ENCODE data around the gene CSTF1.

The CSTF1 gene

GRCh38 chr20:56362833-56363413 lies 29.5 kb upstream of the CSTF1 start:
- DNase-seq (ENCODE audit: insufficient read length, low spot score): no peak
- TF ChIP-seq POLR2AphosphoS5 (IDR thresholded peaks at IDR 0.05; ENCODE audit: low read depth, low read length): no peak
- no peak for FAIRE-seq

DNA sequence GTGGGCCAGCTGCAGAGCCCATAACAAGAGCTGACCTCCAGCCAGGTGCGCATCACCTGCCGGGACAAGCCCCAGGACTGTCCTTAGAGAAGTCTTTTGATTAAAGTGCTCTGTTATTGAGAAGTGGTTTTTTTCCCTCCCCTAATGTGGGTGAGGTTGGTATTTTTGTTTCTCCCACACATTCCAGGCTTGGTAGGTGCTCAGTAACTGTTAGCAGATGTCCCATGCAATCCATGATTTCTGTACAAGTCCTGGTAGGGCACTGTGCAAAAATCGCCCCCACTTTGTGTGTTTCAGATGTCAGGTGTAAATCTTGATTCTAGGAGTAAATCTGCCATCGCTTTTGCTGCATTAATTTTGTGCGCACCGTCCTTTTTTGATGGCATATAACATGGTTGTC lies 29.0 kb upstream of the CSTF1 start:
- FAIRE-seq (no peak), DNase-seq (ENCODE audit: insufficient read length, low spot score) (no peak)
- TF ChIP-seq SPI1 (IDR thresholded peaks at IDR 0.05; ENCODE audit: low read depth, low read length) (no peak), POU2F2 (IDR thresholded peaks at IDR 0.05; ENCODE audit: low read depth, low read length) (no peak), TAF1 (IDR thresholded peaks at IDR 0.05; ENCODE audit: low read depth, low read length) (no peak), POLR2A (IDR thresholded peaks at IDR 0.05; ENCODE audit: low read depth, low read length) (no peak), POLR2AphosphoS5 (IDR thresholded peaks at IDR 0.05; ENCODE audit: low read depth, low read length) (no peak), PAX5 (IDR thresholded peaks at IDR 0.05; ENCODE audit: insufficient read depth, low read length, severe bottlenecking) (no peak)

DNA sequence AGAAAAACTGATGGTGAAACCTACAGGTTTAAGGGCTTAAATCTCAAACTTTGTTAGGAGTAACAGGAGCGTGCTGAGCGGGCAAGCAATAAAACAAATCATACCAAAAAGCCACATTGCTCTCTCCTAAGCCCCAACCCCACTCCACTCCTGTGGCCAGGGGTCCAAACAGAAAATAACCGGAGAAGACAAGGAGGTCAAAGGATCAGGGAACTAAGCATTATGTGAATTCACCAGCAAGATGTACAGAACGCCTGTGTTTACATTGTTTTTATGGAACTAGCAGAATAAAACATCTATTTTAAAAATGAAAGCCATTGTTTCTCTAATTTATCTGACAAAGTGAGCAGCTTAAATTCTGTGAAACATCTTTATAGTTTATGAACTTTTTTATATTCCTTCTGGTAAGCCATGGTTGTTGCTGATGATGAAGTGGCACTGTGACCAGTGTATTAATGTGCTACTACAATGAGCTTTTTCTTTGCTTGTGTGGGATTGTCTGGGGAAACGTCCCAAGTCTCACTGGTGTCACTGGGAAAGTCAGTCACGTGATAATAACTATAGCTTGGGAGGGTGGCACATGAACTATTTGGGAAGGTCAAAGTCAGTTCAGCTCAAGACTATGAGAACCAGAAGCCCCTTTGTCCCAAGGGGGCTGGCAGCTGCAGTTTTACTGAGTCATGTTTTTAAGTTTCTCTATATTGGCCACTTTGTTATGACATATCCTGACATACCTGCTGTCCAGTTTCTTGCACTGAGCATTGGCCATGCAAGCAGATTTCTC lies 23.9 kb upstream of the CSTF1 start:
- FAIRE-seq: no peak

DNA sequence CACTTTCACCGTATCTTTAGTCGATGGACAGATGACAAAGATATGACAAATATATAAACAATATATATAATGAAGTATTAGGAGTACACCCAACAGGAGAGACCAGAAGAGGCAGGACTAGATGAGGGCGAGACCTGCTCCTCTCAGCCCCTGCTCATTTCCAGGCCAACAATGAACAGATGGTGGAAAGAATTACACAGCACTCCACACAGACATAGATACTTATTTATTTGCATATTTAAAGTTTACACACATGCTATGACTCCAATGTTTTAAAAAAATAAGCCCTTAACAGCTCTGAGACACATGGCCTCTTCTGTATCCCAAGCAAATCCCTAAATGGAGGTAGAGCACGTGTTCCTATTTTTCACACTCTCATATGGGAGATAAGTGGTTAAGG lies 23.3 kb upstream of the CSTF1 start:
- DNase-seq (ENCODE audit: insufficient read length, low spot score): no peak
- FAIRE-seq: no peak
- TF ChIP-seq PAX5 (IDR thresholded peaks at IDR 0.05; ENCODE audit: insufficient read depth, low read length, severe bottlenecking): no peak
- no peak for TF ChIP-seq POU2F2 (IDR thresholded peaks at IDR 0.05; ENCODE audit: low read depth, low read length)
- TF ChIP-seq SPI1 (IDR thresholded peaks at IDR 0.05; ENCODE audit: low read depth, low read length): no peak
- TF ChIP-seq POLR2A (IDR thresholded peaks at IDR 0.05; ENCODE audit: low read depth, low read length): no peak
- no peak for TF ChIP-seq POLR2AphosphoS5 (IDR thresholded peaks at IDR 0.05; ENCODE audit: low read depth, low read length)
- no peak for TF ChIP-seq TAF1 (IDR thresholded peaks at IDR 0.05; ENCODE audit: low read depth, low read length)

More for the DNA sequence above, 23.9 kb upstream of the CSTF1 start:
- no peak for DNase-seq (ENCODE audit: insufficient read length, low spot score)
- TF ChIP-seq PAX5 (IDR thresholded peaks at IDR 0.05; ENCODE audit: insufficient read depth, low read length, severe bottlenecking) (no peak), SPI1 (IDR thresholded peaks at IDR 0.05; ENCODE audit: low read depth, low read length) (no peak), POU2F2 (IDR thresholded peaks at IDR 0.05; ENCODE audit: low read depth, low read length) (no peak), POLR2A (IDR thresholded peaks at IDR 0.05; ENCODE audit: low read depth, low read length) (no peak)

DNA sequence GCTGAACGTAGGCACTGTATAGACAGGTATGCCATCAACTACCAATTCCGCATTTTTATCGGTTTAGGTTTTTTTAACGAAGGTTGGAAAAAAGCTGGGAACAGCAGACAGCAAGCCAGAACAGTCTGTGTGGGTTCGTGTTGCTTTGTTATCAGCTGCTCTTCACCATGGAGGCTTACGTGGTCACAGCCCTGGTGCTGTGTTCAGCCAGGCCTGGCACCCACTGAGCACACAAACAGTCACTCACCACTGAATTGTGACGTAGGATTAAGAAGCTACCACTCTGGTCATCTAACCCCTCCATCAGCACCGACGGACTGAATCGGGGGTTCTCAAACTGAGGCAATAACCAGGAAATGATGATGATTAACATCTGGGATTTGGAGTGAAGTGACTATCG lies 20.5 kb upstream of the CSTF1 start:
- TF ChIP-seq SPI1 (IDR thresholded peaks at IDR 0.05; ENCODE audit: low read depth, low read length) (no peak), POLR2AphosphoS5 (IDR thresholded peaks at IDR 0.05; ENCODE audit: low read depth, low read length) (no peak), POLR2A (IDR thresholded peaks at IDR 0.05; ENCODE audit: low read depth, low read length) (no peak), PAX5 (IDR thresholded peaks at IDR 0.05; ENCODE audit: insufficient read depth, low read length, severe bottlenecking) (no peak), POU2F2 (IDR thresholded peaks at IDR 0.05; ENCODE audit: low read depth, low read length) (no peak), TAF1 (IDR thresholded peaks at IDR 0.05; ENCODE audit: low read depth, low read length) (no peak)
- FAIRE-seq: no peak
- no peak for DNase-seq (ENCODE audit: insufficient read length, low spot score)

- TF ChIP-seq POLR2AphosphoS5 (IDR thresholded peaks at IDR 0.05; ENCODE audit: low read depth, low read length) (no peak), TAF1 (IDR thresholded peaks at IDR 0.05; ENCODE audit: low read depth, low read length) (no peak), POLR2A (IDR thresholded peaks at IDR 0.05; ENCODE audit: low read depth, low read length) (no peak), POU2F2 (IDR thresholded peaks at IDR 0.05; ENCODE audit: low read depth, low read length) (no peak), SPI1 (IDR thresholded peaks at IDR 0.05; ENCODE audit: low read depth, low read length) (no peak), PAX5 (IDR thresholded peaks at IDR 0.05; ENCODE audit: insufficient read depth, low read length, severe bottlenecking) (no peak)
- FAIRE-seq: no peak
- DNase-seq (ENCODE audit: insufficient read length, low spot score): no peak
Measured at GRCh38 chr20:56372850-56373249, 19.6 kb upstream of the CSTF1 start.

GRCh38 chr20:56373942-56374341 lies 18.5 kb upstream of the CSTF1 start:
- no peak for DNase-seq (ENCODE audit: insufficient read length, low spot score)
- TF ChIP-seq PAX5 (IDR thresholded peaks at IDR 0.05; ENCODE audit: insufficient read depth, low read length, severe bottlenecking): no peak
- no peak for TF ChIP-seq TAF1 (IDR thresholded peaks at IDR 0.05; ENCODE audit: low read depth, low read length)
- no peak for TF ChIP-seq POLR2A (IDR thresholded peaks at IDR 0.05; ENCODE audit: low read depth, low read length)
- no peak for TF ChIP-seq SPI1 (IDR thresholded peaks at IDR 0.05; ENCODE audit: low read depth, low read length)
- no peak for TF ChIP-seq POU2F2 (IDR thresholded peaks at IDR 0.05; ENCODE audit: low read depth, low read length)
- TF ChIP-seq POLR2AphosphoS5 (IDR thresholded peaks at IDR 0.05; ENCODE audit: low read depth, low read length): no peak
- FAIRE-seq: peak; percentile 35

DNA sequence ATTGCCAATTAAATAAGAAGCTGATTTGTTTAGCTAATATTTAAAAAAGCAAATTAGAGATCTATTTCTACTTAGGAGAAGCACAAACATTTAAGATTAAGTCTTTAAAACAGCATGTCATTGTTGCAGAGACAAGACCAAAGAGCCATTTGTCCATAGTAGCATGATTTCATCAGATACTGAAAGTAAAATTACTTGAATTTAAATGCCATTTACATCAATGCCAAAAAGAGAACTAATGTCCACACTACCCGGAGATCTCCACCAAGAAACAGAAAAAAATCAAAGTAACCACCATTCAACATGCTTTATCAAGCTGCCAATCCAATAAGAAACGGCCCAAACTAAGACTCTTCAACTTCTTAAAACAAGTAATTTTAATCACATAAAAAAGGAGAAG lies 16.1 kb upstream of the CSTF1 start:
- no peak for FAIRE-seq
- DNase-seq (ENCODE audit: insufficient read length, low spot score): no peak
- TF ChIP-seq TAF1 (IDR thresholded peaks at IDR 0.05; ENCODE audit: low read depth, low read length) (no peak), POLR2AphosphoS5 (IDR thresholded peaks at IDR 0.05; ENCODE audit: low read depth, low read length) (no peak), POU2F2 (IDR thresholded peaks at IDR 0.05; ENCODE audit: low read depth, low read length) (no peak), PAX5 (IDR thresholded peaks at IDR 0.05; ENCODE audit: insufficient read depth, low read length, severe bottlenecking) (no peak), POLR2A (IDR thresholded peaks at IDR 0.05; ENCODE audit: low read depth, low read length) (no peak), SPI1 (IDR thresholded peaks at IDR 0.05; ENCODE audit: low read depth, low read length) (no peak)

DNA sequence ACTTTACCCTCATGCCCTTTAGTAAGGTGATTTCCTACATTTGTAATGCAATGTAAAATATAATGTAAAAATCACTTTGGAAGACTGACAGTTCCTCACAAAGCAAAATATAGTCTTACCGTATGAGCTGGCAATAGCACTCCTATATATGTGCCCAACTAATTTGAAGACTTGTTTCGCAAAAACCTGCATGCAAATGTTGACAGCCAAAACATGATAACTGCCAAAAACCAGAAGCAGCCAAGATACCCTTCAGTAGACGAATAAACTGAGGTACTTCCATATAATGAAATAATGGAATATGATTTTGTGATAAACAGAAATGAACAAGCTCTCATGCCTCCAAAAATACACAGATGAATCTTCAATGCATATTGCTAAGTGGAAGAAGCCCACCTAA lies 14.1 kb upstream of the CSTF1 start:
- FAIRE-seq (no peak), DNase-seq (ENCODE audit: insufficient read length, low spot score) (no peak)
- TF ChIP-seq PAX5 (IDR thresholded peaks at IDR 0.05; ENCODE audit: insufficient read depth, low read length, severe bottlenecking) (no peak), POLR2AphosphoS5 (IDR thresholded peaks at IDR 0.05; ENCODE audit: low read depth, low read length) (no peak), POU2F2 (IDR thresholded peaks at IDR 0.05; ENCODE audit: low read depth, low read length) (no peak), SPI1 (IDR thresholded peaks at IDR 0.05; ENCODE audit: low read depth, low read length) (no peak), TAF1 (IDR thresholded peaks at IDR 0.05; ENCODE audit: low read depth, low read length) (no peak), POLR2A (IDR thresholded peaks at IDR 0.05; ENCODE audit: low read depth, low read length) (no peak)

- TF ChIP-seq POU2F2 (IDR thresholded peaks at IDR 0.05; ENCODE audit: low read depth, low read length) (no peak), SPI1 (IDR thresholded peaks at IDR 0.05; ENCODE audit: low read depth, low read length) (no peak), TAF1 (IDR thresholded peaks at IDR 0.05; ENCODE audit: low read depth, low read length) (no peak), POLR2A (IDR thresholded peaks at IDR 0.05; ENCODE audit: low read depth, low read length) (no peak), POLR2AphosphoS5 (IDR thresholded peaks at IDR 0.05; ENCODE audit: low read depth, low read length) (no peak), PAX5 (IDR thresholded peaks at IDR 0.05; ENCODE audit: insufficient read depth, low read length, severe bottlenecking) (no peak)
- FAIRE-seq: no peak
- DNase-seq (ENCODE audit: insufficient read length, low spot score): no peak
Measured at GRCh38 chr20:56380375-56380774, 12.1 kb upstream of the CSTF1 start.
